Activated naive CD4-positive, alpha-beta T cell treated with anti-CD3 and anti-CD28 coated beads, Interleukin-2, amount 50 U/mL, for 72 hours (primary cell): ENCODE measurements around the gene RCN1. TPM values are rescaled to one million over a fixed set of nuclear protein-coding genes. Genes with fewer than 3 reads are reported as not detected.
"Not testable (repeated sequence)": the region's sequence is repeated elsewhere in the genome, so short reads cannot be mapped to it uniquely, and the experiment has no call there.

Experiments used
- ATAC-seq, 2 donors: fragments of 150-1000 bp; cut with Tn5 transposase; 2 replicates each; pipeline ENCODE4 v1.10.0; 2021; ENCODE audit warnings: mild to moderate bottlenecking in 2 of 2, moderate library complexity in 2 of 2
- DNase-seq, 2 donors: peaks; one replicate each; pipeline ENCODE4 v3.0.0; 2021 to 2022; ENCODE audit warnings: low spot score in 2 of 2
- H3K27ac Mint-ChIP-seq, 2 donors: one replicate each; pipeline ENCODE4 v1.8.0; 2022; ENCODE audit warnings: mild to moderate bottlenecking in 2 of 2, mixed read lengths in 2 of 2
- H3K36me3 Mint-ChIP-seq, 2 donors: one replicate each; pipeline ENCODE4 v1.8.0; 2022; ENCODE audit warnings: mixed read lengths in 2 of 2
- H3K9me3 Mint-ChIP-seq, 2 donors: one replicate each; pipeline ENCODE4 v1.8.0; 2022; ENCODE audit warnings: mixed read lengths in 2 of 2
- total RNA-seq, 2 donors: library from RNA; stranded (reverse); gene quantifications; one replicate each; pipeline ENCODE4 v1.2.3, GENCODE V29; 2022

The RCN1 gene
- total RNA-seq, 2 donors from 2014 or later: 8.6 to 27.2 TPM

GRCh38 chr11:32100495-32100894 is 9.6 kb downstream of the RCN1 start:
- Mint-ChIP-seq H3K36me3 (peaks cover 51 to 52% of the 10 kb centered on the region in 2 donors), H3K27ac (no peak overlapping the region), H3K9me3 (no peaks in the 10 kb centered on the region)
- ATAC-seq (no peak), DNase-seq (no peak)

GRCh38 chr11:32101791-32102190 is 10.9 kb downstream of the RCN1 start:
- no peak overlapping the region for H3K27ac Mint-ChIP-seq
- ATAC-seq (no peak), DNase-seq (no peak)
- no peaks in the 10 kb centered on the region for H3K9me3 Mint-ChIP-seq
- peaks cover 49% of the 10 kb centered on the region in 2 donors for H3K36me3 Mint-ChIP-seq

- H3K9me3 Mint-ChIP-seq, ATAC-seq, DNase-seq, H3K27ac Mint-ChIP-seq: not testable (repeated sequence)
- peaks cover 35% of the 10 kb centered on the region in 2 donors for H3K36me3 Mint-ChIP-seq
These were observed 12.3 kb downstream of the RCN1 start for GRCh38 chr11:32103121-32103719.

GRCh38 chr11:32103941-32104340 is 13.1 kb downstream of the RCN1 start:
- no peaks in the 10 kb centered on the region for H3K9me3 Mint-ChIP-seq
- ATAC-seq: no peak
- H3K36me3 Mint-ChIP-seq: peaks cover 28 to 30% of the 10 kb centered on the region in 2 donors
- DNase-seq: no peak
- no peak overlapping the region for H3K27ac Mint-ChIP-seq

GRCh38 chr11:32105871-32106560 is 15.1 kb downstream of the RCN1 start:
- DNase-seq (no peak), ATAC-seq (no peak)
- Mint-ChIP-seq H3K9me3 (no peaks in the 10 kb centered on the region), H3K36me3 (peaks cover 11 to 12% of the 10 kb centered on the region in 2 donors), H3K27ac (no peak overlapping the region)

- DNase-seq: no peak
- no peaks in the 10 kb centered on the region for H3K9me3 Mint-ChIP-seq
- peak in 1 of 2 donors; percentile 75 for ATAC-seq
- H3K36me3 Mint-ChIP-seq: peaks cover 11 to 12% of the 10 kb centered on the region in 2 donors
- no peak overlapping the region for H3K27ac Mint-ChIP-seq
These were observed 16.8 kb downstream of the RCN1 start for GRCh38 chr11:32107647-32108046.

- Mint-ChIP-seq H3K9me3 (no peaks in the 10 kb centered on the region), H3K36me3 (peaks cover 4 to 6% of the 10 kb centered on the region in 2 donors), H3K27ac (no peak overlapping the region)
- no peak for DNase-seq
- peak in 1 of 2 donors; percentile 10 for ATAC-seq
These were observed 17.7 kb downstream of the RCN1 start for GRCh38 chr11:32108576-32108975.

- Mint-ChIP-seq H3K36me3 (peaks cover 2 to 3% of the 10 kb centered on the region in 2 donors), H3K27ac (no peak overlapping the region), H3K9me3 (no peaks in the 10 kb centered on the region)
- ATAC-seq (no peak), DNase-seq (no peak)
These were observed 18.3 kb downstream of the RCN1 start for GRCh38 chr11:32109138-32109537.

GRCh38 chr11:32109592-32109991 is 18.7 kb downstream of the RCN1 start:
- H3K36me3 Mint-ChIP-seq: no peaks in the 10 kb centered on the region
- DNase-seq: no peak
- H3K27ac Mint-ChIP-seq: no peak overlapping the region
- H3K9me3 Mint-ChIP-seq: no peaks in the 10 kb centered on the region
- no peak for ATAC-seq

- ATAC-seq (no peak), DNase-seq (no peak)
- Mint-ChIP-seq H3K9me3 (no peaks in the 10 kb centered on the region), H3K27ac (no peak overlapping the region), H3K36me3 (no peaks in the 10 kb centered on the region)
These were observed 19.9 kb downstream of the RCN1 start for GRCh38 chr11:32110795-32111194.

- no peaks in the 10 kb centered on the region for H3K9me3 Mint-ChIP-seq
- no peaks in the 10 kb centered on the region for H3K36me3 Mint-ChIP-seq
- H3K27ac Mint-ChIP-seq: no peak overlapping the region
- no peak for DNase-seq
- no peak for ATAC-seq
These were observed 22.5 kb downstream of the RCN1 start for GRCh38 chr11:32113200-32113919.

GRCh38 chr11:32113920-32114203 is 23.0 kb downstream of the RCN1 start:
- H3K36me3 Mint-ChIP-seq: no peaks in the 10 kb centered on the region
- no peak overlapping the region for H3K27ac Mint-ChIP-seq
- no peak for ATAC-seq
- DNase-seq: no peak
- H3K9me3 Mint-ChIP-seq: no peaks in the 10 kb centered on the region

- Mint-ChIP-seq H3K27ac (peak overlapping the region in 1 of 2 donors; percentile 6), H3K9me3 (peaks cover 0 to 3% of the 10 kb centered on the region in 2 donors), H3K36me3 (no peaks in the 10 kb centered on the region)
- no peak for ATAC-seq
- DNase-seq: no peak
These were observed 24.6 kb downstream of the RCN1 start for GRCh38 chr11:32115446-32115845.

GRCh38 chr11:32116668-32117067 is 25.8 kb downstream of the RCN1 start:
- Mint-ChIP-seq H3K36me3 (no peaks in the 10 kb centered on the region), H3K9me3 (peaks cover 0 to 5% of the 10 kb centered on the region in 2 donors), H3K27ac (no peak overlapping the region)
- ATAC-seq (no peak), DNase-seq (no peak)

GRCh38 chr11:32118025-32118974 is 27.4 kb downstream of the RCN1 start:
- no peak overlapping the region for H3K27ac Mint-ChIP-seq
- H3K9me3 Mint-ChIP-seq: peaks cover 0 to 5% of the 10 kb centered on the region in 2 donors
- ATAC-seq (peak in 1 of 2 donors; percentile 22), DNase-seq (no peak)
- H3K36me3 Mint-ChIP-seq: no peaks in the 10 kb centered on the region

- not testable (repeated sequence) for ATAC-seq, H3K36me3 Mint-ChIP-seq, DNase-seq, H3K27ac Mint-ChIP-seq, H3K9me3 Mint-ChIP-seq
These were observed 28.3 kb downstream of the RCN1 start for GRCh38 chr11:32119139-32119538.

- Mint-ChIP-seq H3K36me3 (peaks cover 0 to 12% of the 10 kb centered on the region in 2 donors), H3K27ac (no peak overlapping the region), H3K9me3 (peaks cover 10% of the 10 kb centered on the region in 2 donors)
- no peak for DNase-seq
- ATAC-seq: peak in 1 of 2 donors; percentile 40
These were observed 30.1 kb downstream of the RCN1 start for GRCh38 chr11:32121012-32121411.
